CD14-positive monocyte (primary cell): Measurements from ENCODE around the gene PLCB1. TPM values are rescaled to one million over a fixed set of nuclear protein-coding genes. Genes with fewer than 3 reads are reported as not detected.
A peak's percentile ranks its signal among the peaks of the same experiment; 100 is the strongest.

Experiments
- DNase-seq, 3 donors: peaks; one replicate each; pipeline ENCODE4 v3.0.0-alpha.2; 2011 to 2022
- H2AFZ ChIP-seq: 2 replicates; pipeline ENCODE4 v1.6.0; 2012; ENCODE audit warnings: mild to moderate bottlenecking, low read depth, low read length, inconsistent platforms; ENCODE audit not compliant: insufficient read depth, poor library complexity, severe bottlenecking
- H3K27ac ChIP-seq, 2 donors: 1 replicate in 1 of 2; 2 replicates in 1 of 2; pipeline ENCODE4 v1.5.1; 2012 to 2013; ENCODE audit warnings: low read length in 2 of 2, control low read depth in 1 of 2, inconsistent platforms in 1 of 2, low read depth in 1 of 2, mild to moderate bottlenecking in 1 of 2
- H3K27me3 ChIP-seq, 2 donors: one replicate each; pipeline versions ENCODE4 v1.6.0 to v1.6.1; 2011 to 2013; ENCODE audit warnings: low read length in 2 of 2; ENCODE audit not compliant: control insufficient read depth in 2 of 2, insufficient read depth in 2 of 2
- H3K36me3 ChIP-seq, 2 donors: replicated peaks in 1 of 2; 1 replicate in 1 of 2; 2 replicates in 1 of 2; pipeline versions ENCODE4 v1.5.1 to v1.6.1; 2012 to 2013; ENCODE audit warnings: low read length in 2 of 2, control low read depth in 1 of 2, inconsistent platforms in 1 of 2, mild to moderate bottlenecking in 1 of 2; ENCODE audit not compliant: insufficient read depth in 2 of 2, control insufficient read depth in 1 of 2
- H3K4me1 ChIP-seq, 2 donors: 1 replicate in 1 of 2; 2 replicates in 1 of 2; pipeline versions ENCODE4 v1.5.1 to v1.6.1; 2012 to 2013; ENCODE audit warnings: low read length in 2 of 2, control low read depth in 1 of 2, inconsistent platforms in 1 of 2, mild to moderate bottlenecking in 1 of 2, moderate library complexity in 1 of 2; ENCODE audit not compliant: insufficient read depth in 2 of 2, control insufficient read depth in 1 of 2
- H3K4me2 ChIP-seq: replicated peaks from 2 replicates; pipeline ENCODE3; 2012; ENCODE audit warnings: low read length, moderate library complexity, mild to moderate bottlenecking; ENCODE audit not compliant: poor library complexity, severe bottlenecking; ENCODE audit errors: extremely low read depth
- H3K4me3 ChIP-seq, 3 experiments: fragments of 200-600 bp in 1 of 3; sonication (generic) in 1 of 3; replicated peaks in 1 of 3; 1 replicate in 2 of 3; 2 replicates in 1 of 3; pipeline ENCODE4 v1.5.1; 2011 to 2013; ENCODE audit warnings: low read length in 3 of 3, mild to moderate bottlenecking in 3 of 3, control low read depth in 2 of 3, low read depth in 2 of 3, inconsistent platforms in 1 of 3, moderate library complexity in 1 of 3
- H3K79me2 ChIP-seq: 2 replicates; pipeline ENCODE4 v1.6.0; 2012; ENCODE audit warnings: mild to moderate bottlenecking, control low read depth, inconsistent platforms, low read length, moderate library complexity; ENCODE audit not compliant: insufficient read depth
- H3K9ac ChIP-seq: 2 replicates; pipeline ENCODE4 v1.6.0; 2017; ENCODE audit warnings: low read length, mild to moderate bottlenecking; ENCODE audit not compliant: insufficient read depth, poor library complexity, severe bottlenecking
- H3K9me3 ChIP-seq, 2 donors: replicated peaks in 1 of 2; 1 replicate in 1 of 2; 2 replicates in 1 of 2; pipeline versions ENCODE4 v1.5.1 to v1.6.1; 2012 to 2013; ENCODE audit warnings: low read length in 2 of 2, control low read depth in 1 of 2; ENCODE audit not compliant: control insufficient read depth in 1 of 2, insufficient read depth in 1 of 2
- H4K20me1 ChIP-seq: 2 replicates; pipeline ENCODE4 v1.6.0; 2012; ENCODE audit warnings: mild to moderate bottlenecking, low read length, control low read depth, moderate library complexity; ENCODE audit not compliant: insufficient read depth
- H3K27ac Mint-ChIP-seq, 7 donors: one replicate each; pipeline ENCODE4 v1.8.0; 2020; ENCODE audit warnings: mild to moderate bottlenecking in 7 of 7, mixed read lengths in 7 of 7, moderate library complexity in 6 of 7, inconsistent platforms in 2 of 7
- H3K27me3 Mint-ChIP-seq, 3 donors: one replicate each; pipeline ENCODE4 v1.8.0; 2021 to 2022; ENCODE audit warnings: low read depth in 3 of 3, mild to moderate bottlenecking in 3 of 3, mixed read lengths in 3 of 3, moderate library complexity in 3 of 3, inconsistent platforms in 1 of 3
- H3K36me3 Mint-ChIP-seq, 2 donors: one replicate each; pipeline ENCODE4 v1.8.0; 2020; ENCODE audit warnings: mixed read lengths in 2 of 2, inconsistent platforms in 1 of 2, mild to moderate bottlenecking in 1 of 2
- H3K4me1 Mint-ChIP-seq: one replicate; pipeline ENCODE4 v1.8.0; 2020; ENCODE audit warnings: mild to moderate bottlenecking, mixed read lengths
- H3K4me3 Mint-ChIP-seq, 2 donors: one replicate each; pipeline ENCODE4 v1.8.0; 2020; ENCODE audit warnings: mild to moderate bottlenecking in 2 of 2, mixed read lengths in 2 of 2, moderate library complexity in 1 of 2
- H3K9me3 Mint-ChIP-seq, 7 donors: one replicate each; pipeline ENCODE4 v1.8.0; 2020 to 2022; ENCODE audit warnings: mixed read lengths in 7 of 7, mild to moderate bottlenecking in 6 of 7, moderate library complexity in 6 of 7, inconsistent platforms in 2 of 7
- CTCF ChIP-seq: fragments of 200-600 bp; IDR thresholded peaks from one replicate; pipeline ENCODE4 v1.8.0; 2022; ENCODE audit warnings: antibody characterized with exemption, mild to moderate bottlenecking
- WGBS: methylation state at CpG from one replicate; pipeline ENCODE4 v1.1.5; 2013; ENCODE audit warnings: missing lambda C conversion rate; ENCODE audit not compliant: insufficient coverage; 5-methylcytosine and 5-hydroxymethylcytosine counted together
- intact Hi-C, 2 donors: fragments of 100-400 bp; cut with micrococcal nuclease; formaldehyde crosslinking; loops; one replicate each; pipeline versions ENCODE4 v1.15.0 to v1.15.1; 2023
- polyA plus RNA-seq, 3 donors: library from polyadenylated mRNA; depleted of rRNA in 1 of 3; unstranded in 2 of 3; stranded (reverse) in 1 of 3; fragments of 300-500 nt in 2 of 3; fragments of >200 nt in 1 of 3; fragmentation: Illumina TruSeq in 2 of 3; gene quantifications; 1 replicate in 2 of 3; 2 replicates in 1 of 3; pipeline ENCODE4 v1.2.3, GENCODE V29; 2012 to 2021

PLCB1 gene
- polyA plus RNA-seq, 3 donors = 8.6 to 16.4 (median 13.2) TPM

GRCh38 chr20:8400486-8400885 is 268.4 kb downstream of the PLCB1 start:
- Mint-ChIP-seq H3K36me3 (peaks cover 0 to 3% of the 10 kb centered on the region in 2 donors), H3K27me3 (no peaks in the 10 kb centered on the region), H3K27ac (peak overlapping the region; percentile 76 to 96 (median 92)), H3K9me3 (peaks cover 0 to 7% (median 2%) of the 10 kb centered on the region in 7 donors), H3K4me3 (no peak overlapping the region), H3K4me1 (peaks cover 61% of the 10 kb centered on the region)
- Histone ChIP-seq H3K27me3 (no peaks in the 10 kb centered on the region), H3K36me3 (no peaks in the 10 kb centered on the region), H3K79me2 (peaks cover 41% of the 10 kb centered on the region), H4K20me1 (no peaks in the 10 kb centered on the region), H3K27ac (peak overlapping the region in 1 of 2 donors; percentile 83), H3K4me1 (peaks cover 29 to 69% of the 10 kb centered on the region in 2 donors), H3K9ac (no peak overlapping the region), H3K4me3 (peak overlapping the region in 2 of 3 experiments; percentile 16 to 51), H3K4me2 (peak overlapping the region; percentile 72), H2AFZ (no peak overlapping the region), H3K9me3 (no peaks in the 10 kb centered on the region)
- DNase-seq = peak in 1 of 3 donors; percentile 15
- no CpG with 5 or more reads among the region's 3 CpGs for WGBS
- intact Hi-C loops = no loop called here
- TF ChIP-seq CTCF = peak; percentile 2

- Histone ChIP-seq H3K36me3 (no peaks in the 10 kb centered on the region), H3K27ac (peak overlapping the region in 1 of 2 donors; percentile 46), H3K4me1 (peaks cover 27 to 67% of the 10 kb centered on the region in 2 donors), H4K20me1 (no peaks in the 10 kb centered on the region), H3K4me2 (no peak overlapping the region), H3K27me3 (no peaks in the 10 kb centered on the region), H3K4me3 (no peak overlapping the region), H3K79me2 (peaks cover 30% of the 10 kb centered on the region), H2AFZ (no peak overlapping the region), H3K9ac (no peak overlapping the region), H3K9me3 (no peaks in the 10 kb centered on the region)
- Mint-ChIP-seq H3K27ac (peak overlapping the region in 6 of 7 donors; percentile 27 to 68 (median 60)), H3K9me3 (peaks cover 0 to 7% (median 2%) of the 10 kb centered on the region in 7 donors), H3K4me3 (no peak overlapping the region), H3K27me3 (no peaks in the 10 kb centered on the region), H3K4me1 (peaks cover 57% of the 10 kb centered on the region), H3K36me3 (peaks cover 0 to 3% of the 10 kb centered on the region in 2 donors)
- no peak for DNase-seq
- intact Hi-C loops = no loop called here
- no peak for TF ChIP-seq CTCF
These were observed 269.5 kb downstream of the PLCB1 start for GRCh38 chr20:8401556-8401955.
